ENCODE results near the gene MEG3. TPM values are rescaled to one million over a fixed set of nuclear protein-coding genes. Genes with fewer than 3 reads are reported as not detected.

MEG3 gene
- total and polyA plus RNA-seq, 2 of the 4 experiments (the other 2 are of a cell fraction): 31.5 to 556 TPM

DNA sequence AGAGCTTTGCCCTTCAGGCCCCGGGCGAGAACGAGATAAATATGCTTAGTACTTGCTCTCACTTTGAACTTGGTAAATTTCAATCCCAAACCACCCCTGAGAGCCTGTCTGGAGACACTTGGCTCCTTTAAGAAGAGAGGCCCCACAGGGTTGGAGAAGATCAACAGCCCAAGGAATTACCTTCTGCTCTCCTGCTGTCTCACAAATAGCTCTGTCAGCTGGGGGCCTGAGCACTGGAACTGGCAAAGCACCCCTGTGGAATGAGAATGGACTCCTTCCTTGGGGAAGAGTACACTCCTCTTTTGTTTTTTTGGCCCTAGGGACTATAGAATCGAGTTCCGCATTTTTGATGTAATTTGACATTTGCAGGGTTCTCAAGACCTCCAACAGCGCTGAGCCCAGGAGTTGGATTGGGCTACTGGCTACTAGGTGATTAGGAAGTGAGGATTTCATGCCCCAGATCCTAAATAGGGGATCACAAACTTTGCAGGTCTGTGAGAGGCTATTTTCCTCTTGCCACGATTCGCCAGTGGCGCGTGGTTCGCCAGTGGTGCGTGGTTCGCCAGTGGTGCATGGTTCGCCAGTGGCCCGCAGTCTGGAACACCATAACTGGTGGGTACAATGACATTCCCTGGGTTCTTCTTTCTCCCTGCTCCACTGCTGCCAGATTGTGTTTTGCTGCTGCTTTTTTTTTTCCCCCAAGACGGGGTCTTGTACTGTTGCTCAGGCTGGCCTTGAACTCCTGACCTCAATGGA lies 17.8 kb upstream of the MEG3 start:
- CTCF ChIA-PET: no interaction called here

More for the DNA sequence above, 17.8 kb upstream of the MEG3 start:
- Histone ChIP-seq H4K91ac (ENCODE audit: insufficient read depth, low read depth, low read length) (no peak overlapping the region), H3K14ac (replicated peaks; ENCODE audit: low read depth, low read length) (no peak overlapping the region), H2BK120ac (ENCODE audit: low read depth, low read length) (no peak overlapping the region), H2BK15ac (ENCODE audit: low read depth, low read length) (no peak overlapping the region), H3K56ac (ENCODE audit: extremely low read depth, insufficient read depth, low read length) (no peak overlapping the region), H3K18ac (ENCODE audit: low read depth, low read length) (no peak overlapping the region), H2BK5ac (ENCODE audit: low read depth, low read length, poor library complexity, severe bottlenecking) (no peak overlapping the region), H3K4ac (ENCODE audit: low read depth, low read length) (no peak overlapping the region), H2AFZ (replicated peaks; ENCODE audit: low read length, poor library complexity) (no peak overlapping the region), H2AK9ac (replicated peaks; ENCODE audit: low read depth, low read length, poor library complexity) (no peak overlapping the region), H3K4me1 (ENCODE audit: control insufficient read depth, insufficient read depth, low read length) (no peaks in the 10 kb centered on the region), H2AK5ac (ENCODE audit: low read depth, low read length) (no peak overlapping the region), H3K4me2 (ENCODE audit: low read depth, low read length) (no peak overlapping the region), H4K5ac (ENCODE audit: low read depth, low read length) (no peak overlapping the region), H2BK20ac (ENCODE audit: low read depth, low read length) (no peak overlapping the region), H3K36me3 (ENCODE audit: control insufficient read depth, insufficient read depth, low read length) (no peaks in the 10 kb centered on the region), H3K9ac (ENCODE audit: low read depth, low read length) (no peak overlapping the region), H3K23ac (ENCODE audit: low read depth, low read length) (no peak overlapping the region), H3K27ac (ENCODE audit: insufficient read depth, low read length) (no peak overlapping the region), H3K9me3 (ENCODE audit: control insufficient read depth, insufficient read depth, low read length) (peaks cover 45% of the 10 kb centered on the region), H3K27me3 (ENCODE audit: control insufficient read depth, insufficient read depth, low read length) (peaks cover 37% of the 10 kb centered on the region), H3K9me1 (ENCODE audit: insufficient read depth, low read length) (no peaks in the 10 kb centered on the region), H3K79me1 (ENCODE audit: low read depth in 1 of 2, low read length in 2 of 2) (no peaks in the 10 kb centered on the region), H4K8ac (ENCODE audit: low read depth in 2 of 2, low read length in 2 of 2) (no peak overlapping the region), H3K4me3 (ENCODE audit: insufficient read depth, low read depth, low read length) (no peak overlapping the region), H4K20me1 (ENCODE audit: insufficient read depth, low read length) (no peaks in the 10 kb centered on the region)
- intact Hi-C loops (cut with micrococcal nuclease): no loop called here
- no TSS peak for BruUV-seq (replicated peaks)
- dilution Hi-C loops (cut with HindIII; ENCODE audit: low sequenced_read_pairs, unreplicated experiment): no loop called here
- ATAC-seq (ENCODE audit: low read depth): no peak
- no peak for TF ChIP-seq NFE2L2 (IDR thresholded peaks at IDR 0.05; ENCODE audit: low read depth, low read length)
- TF ChIP-seq, protein P1, sequence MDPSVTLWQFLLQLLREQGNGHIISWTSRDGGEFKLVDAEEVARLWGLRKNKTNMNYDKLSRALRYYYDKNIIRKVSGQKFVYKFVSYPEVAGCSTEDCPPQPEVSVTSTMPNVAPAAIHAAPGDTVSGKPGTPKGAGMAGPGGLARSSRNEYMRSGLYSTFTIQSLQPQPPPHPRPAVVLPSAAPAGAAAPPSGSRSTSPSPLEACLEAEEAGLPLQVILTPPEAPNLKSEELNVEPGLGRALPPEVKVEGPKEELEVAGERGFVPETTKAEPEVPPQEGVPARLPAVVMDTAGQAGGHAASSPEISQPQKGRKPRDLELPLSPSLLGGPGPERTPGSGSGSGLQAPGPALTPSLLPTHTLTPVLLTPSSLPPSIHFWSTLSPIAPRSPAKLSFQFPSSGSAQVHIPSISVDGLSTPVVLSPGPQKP (IDR thresholded peaks at IDR 0.05; ENCODE audit: borderline replicate concordance, low read depth, low read length): no peak
- TF ChIP-seq RAD21 (IDR thresholded peaks at IDR 0.05; ENCODE audit: low read length): no peak
- TF ChIP-seq MXI1 (IDR thresholded peaks at IDR 0.05; ENCODE audit: borderline replicate concordance, low read depth, low read length): no peak
- TF ChIP-seq, protein P2, sequence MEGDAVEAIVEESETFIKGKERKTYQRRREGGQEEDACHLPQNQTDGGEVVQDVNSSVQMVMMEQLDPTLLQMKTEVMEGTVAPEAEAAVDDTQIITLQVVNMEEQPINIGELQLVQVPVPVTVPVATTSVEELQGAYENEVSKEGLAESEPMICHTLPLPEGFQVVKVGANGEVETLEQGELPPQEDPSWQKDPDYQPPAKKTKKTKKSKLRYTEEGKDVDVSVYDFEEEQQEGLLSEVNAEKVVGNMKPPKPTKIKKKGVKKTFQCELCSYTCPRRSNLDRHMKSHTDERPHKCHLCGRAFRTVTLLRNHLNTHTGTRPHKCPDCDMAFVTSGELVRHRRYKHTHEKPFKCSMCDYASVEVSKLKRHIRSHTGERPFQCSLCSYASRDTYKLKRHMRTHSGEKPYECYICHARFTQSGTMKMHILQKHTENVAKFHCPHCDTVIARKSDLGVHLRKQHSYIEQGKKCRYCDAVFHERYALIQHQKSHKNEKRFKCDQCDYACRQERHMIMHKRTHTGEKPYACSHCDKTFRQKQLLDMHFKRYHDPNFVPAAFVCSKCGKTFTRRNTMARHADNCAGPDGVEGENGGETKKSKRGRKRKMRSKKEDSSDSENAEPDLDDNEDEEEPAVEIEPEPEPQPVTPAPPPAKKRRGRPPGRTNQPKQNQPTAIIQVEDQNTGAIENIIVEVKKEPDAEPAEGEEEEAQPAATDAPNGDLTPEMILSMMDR (conservative IDR thresholded peaks at IDR 0.05; ENCODE audit: low read depth, low read length): no peak
- TF ChIP-seq SMC3 (IDR thresholded peaks at IDR 0.05; ENCODE audit: low read depth, low read length): no peak
- TF ChIP-seq FOS (IDR thresholded peaks at IDR 0.05; ENCODE audit: low read depth, low read length): no peak
- TF ChIP-seq CEBPB (IDR thresholded peaks at IDR 0.05; ENCODE audit: low read depth, low read length): no peak
- TF ChIP-seq, protein P3, sequence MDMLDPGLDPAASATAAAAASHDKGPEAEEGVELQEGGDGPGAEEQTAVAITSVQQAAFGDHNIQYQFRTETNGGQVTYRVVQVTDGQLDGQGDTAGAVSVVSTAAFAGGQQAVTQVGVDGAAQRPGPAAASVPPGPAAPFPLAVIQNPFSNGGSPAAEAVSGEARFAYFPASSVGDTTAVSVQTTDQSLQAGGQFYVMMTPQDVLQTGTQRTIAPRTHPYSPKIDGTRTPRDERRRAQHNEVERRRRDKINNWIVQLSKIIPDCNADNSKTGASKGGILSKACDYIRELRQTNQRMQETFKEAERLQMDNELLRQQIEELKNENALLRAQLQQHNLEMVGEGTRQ (IDR thresholded peaks at IDR 0.05; ENCODE audit: low read depth, low read length): no peak
- TF ChIP-seq MAFK (IDR thresholded peaks at IDR 0.05; ENCODE audit: low read depth, low read length): no peak
- TF ChIP-seq RFX5 (IDR thresholded peaks at IDR 0.05; ENCODE audit: low read depth, low read length): no peak
- TF ChIP-seq CHD1 (IDR thresholded peaks at IDR 0.05; ENCODE audit: low read depth, low read length): no peak
- no peak for TF ChIP-seq RCOR1 (IDR thresholded peaks at IDR 0.05; ENCODE audit: insufficient replicate concordance, low read length)
- DNase-seq: no peak
- 89% methylated on average over 7 of the region's 16 CpGs; no CpG with 5 or more reads in 1 of the 2 experiments for WGBS, 2 experiments (ENCODE audit: extremely low coverage in 2 of 2, insufficient read length in 1 of 2)
- in situ Hi-C loops (cut with MboI; ENCODE audit: low sequenced_read_pairs): no loop called here
- POLR2A ChIA-PET (ENCODE audit: unreplicated experiment): no interaction called here
